Measurements from ENCODE around the gene H3-3A. TPM values are rescaled to one million over a fixed set of nuclear protein-coding genes. Genes with fewer than 3 reads are reported as not detected.
A peak's percentile ranks its signal among the peaks of the same experiment; 100 is the strongest.

The H3-3A gene
- total and polyA plus RNA-seq, 2 experiments from 2014 or later = 913 to 2,407 TPM

GRCh38 chr1:226111883-226112261 is 49.4 kb downstream of the H3-3A start (continued):
- TF ChIP-seq ETS1 (IDR thresholded peaks at IDR 0.05) = no peak
- no peak for TF ChIP-seq ZNF462 (CRISPR knock-in tag; IDR thresholded peaks at IDR 0.05)
- TF ChIP-seq STAT1 (IDR thresholded peaks at IDR 0.05; ENCODE audit: unreplicated experiment) = no peak

- no peak overlapping the region for H3K27ac Mint-ChIP-seq
- H3K36me3 ChIP-seq (ENCODE audit: insufficient read depth) = no peaks in the 10 kb centered on the region
- peaks cover 41% of the 10 kb centered on the region for H3K4me1 ChIP-seq (ENCODE audit: insufficient read depth)
- peaks cover 17% of the 10 kb centered on the region for H3K27me3 ChIP-seq (ENCODE audit: insufficient read depth)
- peaks cover 9% of the 10 kb centered on the region; the same call in 2 of the 3 replicates for H3K9me3 Mint-ChIP-seq
- H3K4me3 Mint-ChIP-seq = peak overlapping the region; percentile 37; the same call in 1 of the 3 replicates
- no peaks in the 10 kb centered on the region for H3K79me2 ChIP-seq (replicated peaks; ENCODE audit: insufficient read depth)
- peak overlapping the region; percentile 96 for H3K4me2 ChIP-seq
- ATAC-seq (no peak), DNase-seq (ENCODE audit: low spot score) (no peak)
- H3K27ac ChIP-seq (ENCODE audit: low read depth) = 0 out of 2 replicates have a peak overlapping the region, but pooled peaks have one; percentile 13
- no peaks in the 10 kb centered on the region for H4K20me1 ChIP-seq (replicated peaks; ENCODE audit: insufficient read depth)
- peaks cover 3% of the 10 kb centered on the region; the same call in 1 of the 3 replicates for H3K36me3 Mint-ChIP-seq (ENCODE audit: low read depth)
- H3K9me2 ChIP-seq (ENCODE audit: insufficient read depth) = no peaks in the 10 kb centered on the region
- H3K27me3 Mint-ChIP-seq (ENCODE audit: insufficient read depth, low read depth, poor library complexity) = peaks cover 21% of the 10 kb centered on the region
- peak in 1 of 2 experiments; percentile 34; a peak in 2 of 4 replicates for TF ChIP-seq CTCF (conservative IDR thresholded peaks at IDR 0.05; ENCODE audit: low read depth in 2 of 2)
- no peak for TF ChIP-seq NANOG (IDR thresholded peaks at IDR 0.05; ENCODE audit: borderline replicate concordance)
- peak overlapping the region; percentile 86; the same call in 1 of the 2 replicates for H3K4me3 ChIP-seq
- peaks cover 31% of the 10 kb centered on the region for H3F3A ChIP-seq (replicated peaks; ENCODE audit: low read depth)
- no peak overlapping the region for H2AFZ ChIP-seq
- peaks cover 32% of the 10 kb centered on the region for H3K4me1 Mint-ChIP-seq
Observed at GRCh38 chr1:226112626-226113025, 50.1 kb downstream of the H3-3A start.

Measured in GM23338 (cell line).